ENCODE data around the gene MAML3.

The MAML3 gene

GRCh38 chr4:139934708-139935195, 219.2 kb downstream of the MAML3 start:
- no peak for DNase-seq

GRCh38 chr4:139934057-139934707, 219.8 kb downstream of the MAML3 start:
- no peak for DNase-seq

- DNase-seq: no peak
Measured at GRCh38 chr4:139933541-139933940, 220.4 kb downstream of the MAML3 start.

GRCh38 chr4:139933104-139933503, 220.9 kb downstream of the MAML3 start:
- DNase-seq: no peak

GRCh38 chr4:139924782-139925181, 229.2 kb downstream of the MAML3 start:
- DNase-seq: no peak

- DNase-seq: peak in 6 of 56 donors; percentile 3 to 37 (median 12)
Measured at GRCh38 chr4:139922406-139923024, 231.5 kb downstream of the MAML3 start.

- no peak for DNase-seq
Measured at GRCh38 chr4:139921429-139922184, 232.4 kb downstream of the MAML3 start.

GRCh38 chr4:139920486-139921002, 233.4 kb downstream of the MAML3 start:
- no peak for DNase-seq

GRCh38 chr4:139919521-139919920, 234.5 kb downstream of the MAML3 start:
- no peak for DNase-seq

- DNase-seq: no peak
Measured at GRCh38 chr4:139919004-139919403, 235.0 kb downstream of the MAML3 start.

GRCh38 chr4:139918591-139918990, 235.4 kb downstream of the MAML3 start:
- no peak for DNase-seq

- DNase-seq: no peak
Measured at GRCh38 chr4:139917896-139918295, 236.1 kb downstream of the MAML3 start.

- no peak for DNase-seq
Measured at GRCh38 chr4:139916041-139916440, 237.9 kb downstream of the MAML3 start.

- no peak for DNase-seq
Measured at GRCh38 chr4:139915037-139915436, 238.9 kb downstream of the MAML3 start.

GRCh38 chr4:139913995-139914598, 239.9 kb downstream of the MAML3 start:
- DNase-seq: no peak

- no peak for DNase-seq
Measured at GRCh38 chr4:139913398-139913990, 240.5 kb downstream of the MAML3 start.

GRCh38 chr4:139912445-139912844, 241.5 kb downstream of the MAML3 start:
- DNase-seq: no peak

- no peak for DNase-seq
Measured at GRCh38 chr4:139910106-139910505, 243.9 kb downstream of the MAML3 start.

GRCh38 chr4:139908636-139909437, 245.1 kb downstream of the MAML3 start:
- no peak for DNase-seq
